Left cardiac atrium (tissue), 4 donors: ENCODE measurements around the gene CD274. TPM values are rescaled to one million over a fixed set of nuclear protein-coding genes. Genes with fewer than 3 reads are reported as not detected.
"Not testable (repeated sequence)": the region's sequence is repeated elsewhere in the genome, so short reads cannot be mapped to it uniquely, and the experiment has no call there.

Source experiments
- ATAC-seq, 2 donors: fragments of 200-7000 bp; cut with Tn5 transposase; one replicate each; pipeline ENCODE4 v1.9.1; 2020; ENCODE audit warnings: mild to moderate bottlenecking in 2 of 2, moderate library complexity in 2 of 2
- DNase-seq: peaks from one replicate; pipeline ENCODE4 v3.0.0-alpha.2; 2020
- intact Hi-C, 2 donors: fragments of 100-400 bp; cut with DNase I; formaldehyde crosslinking; loops; one replicate each; pipeline versions ENCODE4 v1.14.1 to v1.15.1; 2022 to 2023
- total RNA-seq, 2 donors: library from RNA; stranded (reverse); fragmentation: NEBNext Ultra II Directional; extraction: Animal tissue kit (Norgen Biotek cat#: 25700); gene quantifications; one replicate each; pipeline ENCODE4 v1.2.1, GENCODE V29; 2021
- donor health status: DM: no; HTN: yes; CAD: no.
- donor health status: DM: no; HTN: yes; CAD: no; lungs with severe emphysema.
- donor health status: DM: yes; HTN: yes; CAD: no.
- donor health status: Dilated cardiomyopathy.

CD274 gene
- total RNA-seq, 2 donors from 2014 or later: 7.3 to 12.4 TPM

GRCh38 chr9:5436441-5436840, 13.9 kb upstream of the CD274 start:
- no peak for ATAC-seq
- no peak for DNase-seq
- intact Hi-C loops: loop anchor here in 1 of 2 donors (5.0 kb wide), 1 partner anchor 249 kb away; the partner anchor contains the start of gene INSL6

- peak; percentile 97 for DNase-seq
- intact Hi-C loops: loop anchor here in 1 of 2 donors (5.0 kb wide), 1 partner anchor 250 kb away; the partner anchor contains the start of gene INSL6
- peak; percentile 98 to 99 for ATAC-seq
Measured at GRCh38 chr9:5437254-5438216, 12.8 kb upstream of the CD274 start, which contains the start of gene PLGRKT. TSS of gene PLGRKT (minus strand) at chr9:5437925. CDS start at chr9:5431977, 5,948 bp downstream.

- ATAC-seq (peak in 1 of 2 donors; percentile 5), DNase-seq (no peak)
- intact Hi-C loops: loop anchor here in 1 of 2 donors (5.0 kb wide), 1 partner anchor 251 kb away; the partner anchor contains the start of gene INSL6
Measured at GRCh38 chr9:5438301-5439162, 11.8 kb upstream of the CD274 start.

- no peak for ATAC-seq
- DNase-seq: no peak
- intact Hi-C loops: no loop called here
Measured at GRCh38 chr9:5440426-5440825, 9.9 kb upstream of the CD274 start.

- DNase-seq: no peak
- intact Hi-C loops: no loop called here
- ATAC-seq: no peak
Measured at GRCh38 chr9:5441043-5441442, 9.3 kb upstream of the CD274 start.

DNA sequence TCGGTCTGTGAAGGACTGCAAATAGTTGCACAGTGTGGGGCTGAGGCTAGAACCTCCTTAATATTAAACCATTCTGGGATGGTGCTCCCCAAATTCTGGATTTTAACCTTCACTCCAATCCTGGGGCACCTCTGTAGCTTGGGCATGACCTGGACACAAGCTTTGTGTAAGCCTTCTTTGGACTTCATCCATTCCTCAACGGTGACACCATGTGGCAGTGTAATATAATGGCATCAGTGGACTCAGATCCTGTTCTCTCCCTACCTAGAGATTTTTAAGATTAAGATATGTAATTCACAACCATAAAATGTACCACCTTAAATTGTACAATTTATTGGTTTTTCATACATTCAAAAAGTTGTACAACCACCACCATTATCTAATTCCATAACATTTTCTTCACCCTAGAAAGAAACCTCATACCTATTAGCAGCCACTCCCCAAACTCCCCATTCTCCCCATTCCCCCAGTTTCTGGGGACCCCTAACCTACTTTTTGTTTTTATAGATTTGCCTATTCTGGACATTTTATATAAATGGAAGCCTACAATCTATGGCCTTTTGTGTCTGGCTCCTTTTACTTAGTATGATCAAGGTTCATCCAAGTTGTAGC, 7.8 kb upstream of the CD274 start:
- no peak for DNase-seq
- intact Hi-C loops: no loop called here
- no peak for ATAC-seq

DNA sequence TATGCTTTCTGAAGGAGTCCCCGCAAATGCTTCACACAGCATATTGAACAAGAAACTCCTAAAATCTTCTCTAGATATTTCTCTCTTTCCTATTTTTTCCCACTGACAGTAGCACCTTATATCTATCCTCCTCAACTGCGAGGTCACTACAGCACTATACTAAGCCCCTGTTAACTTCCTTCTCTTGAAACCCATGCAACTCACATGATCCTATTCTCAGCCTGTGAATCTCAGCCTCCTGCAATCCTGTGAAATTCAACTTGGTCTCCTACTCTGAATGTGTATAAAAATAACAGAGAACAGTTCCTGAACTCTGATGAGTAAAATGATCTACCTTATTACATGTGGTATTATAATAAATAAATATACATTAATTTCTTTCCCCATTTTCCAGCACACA, 6.5 kb upstream of the CD274 start:
- DNase-seq (no peak), ATAC-seq (no peak)
- intact Hi-C loops: no loop called here

- intact Hi-C loops, DNase-seq, ATAC-seq: not testable (repeated sequence)
Measured at GRCh38 chr9:5445096-5445495, 5.2 kb upstream of the CD274 start.

GRCh38 chr9:5445886-5446285, 4.5 kb upstream of the CD274 start:
- intact Hi-C loops: no loop called here
- ATAC-seq (no peak), DNase-seq (no peak)

- DNase-seq: no peak
- ATAC-seq: no peak
- intact Hi-C loops: no loop called here
Measured at GRCh38 chr9:5446451-5447236, 3.7 kb upstream of the CD274 start.

DNA sequence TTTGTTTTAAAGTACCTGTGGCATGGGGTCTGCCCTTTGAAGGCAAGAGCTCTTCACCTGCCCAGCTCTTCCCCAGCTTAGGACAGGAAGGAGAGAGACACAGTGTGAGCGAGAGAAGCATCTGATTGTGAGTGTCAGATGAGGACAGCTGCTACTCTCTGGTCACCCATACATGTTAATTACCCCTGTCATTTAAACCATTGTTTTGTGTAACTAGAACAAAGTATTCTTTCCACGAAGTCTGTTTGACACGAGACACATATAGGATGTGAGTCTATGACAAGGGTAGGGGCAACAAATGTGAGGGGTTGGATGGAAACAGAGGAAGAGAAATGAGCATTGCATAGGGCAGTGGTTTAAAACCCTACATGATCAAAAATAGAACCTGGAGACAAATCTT, 3.0 kb upstream of the CD274 start:
- no peak for DNase-seq
- ATAC-seq: no peak
- intact Hi-C loops: no loop called here

- DNase-seq (no peak), ATAC-seq (no peak)
- intact Hi-C loops: no loop called here
Measured at GRCh38 chr9:5448016-5448415, 2.3 kb upstream of the CD274 start.

- ATAC-seq: no peak
- intact Hi-C loops: no loop called here
- no peak for DNase-seq
Measured at GRCh38 chr9:5448461-5449435, 1.6 kb upstream of the CD274 start.

DNA sequence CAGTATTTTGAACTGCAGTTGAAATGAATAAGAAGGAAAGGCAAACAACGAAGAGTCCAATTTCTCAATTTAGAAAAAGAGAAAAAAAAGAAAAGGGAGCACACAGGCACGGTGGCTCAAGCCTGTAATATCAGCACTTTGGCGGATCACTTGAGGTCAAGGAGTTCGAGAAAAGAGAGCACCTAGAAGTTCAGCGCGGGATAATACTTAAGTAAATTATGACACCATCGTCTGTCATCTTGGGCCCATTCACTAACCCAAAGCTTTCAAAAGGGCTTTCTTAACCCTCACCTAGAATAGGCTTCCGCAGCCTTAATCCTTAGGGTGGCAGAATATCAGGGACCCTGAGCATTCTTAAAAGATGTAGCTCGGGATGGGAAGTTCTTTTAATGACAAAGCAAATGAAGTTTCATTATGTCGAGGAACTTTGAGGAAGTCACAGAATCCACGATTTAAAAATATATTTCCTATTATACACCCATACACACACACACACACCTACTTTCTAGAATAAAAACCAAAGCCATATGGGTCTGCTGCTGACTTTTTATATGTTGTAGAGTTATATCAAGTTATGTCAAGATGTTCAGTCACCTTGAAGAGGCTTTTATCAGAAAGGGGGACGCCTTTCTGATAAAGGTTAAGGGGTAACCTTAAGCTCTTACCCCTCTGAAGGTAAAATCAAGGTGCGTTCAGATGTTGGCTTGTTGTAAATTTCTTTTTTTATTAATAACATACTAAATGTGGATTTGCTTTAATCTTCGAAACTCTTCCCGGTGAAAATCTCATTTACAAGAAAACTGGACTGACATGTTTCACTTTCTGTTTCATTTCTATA, 602 bp upstream of the CD274 start:
- ATAC-seq: no peak
- no peak for DNase-seq
- intact Hi-C loops: loop anchor here (2.0 to 5.0 kb wide), 3 partner anchors 53 to 143 kb away; no protein-coding TSS in a partner anchor

- ATAC-seq (no peak), DNase-seq (no peak)
- intact Hi-C loops: loop anchor here (5.0 kb wide), 2 partner anchors 50 to 140 kb away; no protein-coding TSS in a partner anchor
Measured at GRCh38 chr9:5452286-5452609, 1.9 kb downstream of the CD274 start.

- no peak for DNase-seq
- intact Hi-C loops: loop anchor here (5.0 kb wide), 2 partner anchors 49 to 139 kb away; no protein-coding TSS in a partner anchor
- no peak for ATAC-seq
Measured at GRCh38 chr9:5453004-5453403, 2.7 kb downstream of the CD274 start.
